Left lung (tissue), 10 donors: ENCODE data around the gene XRCC4. TPM values are rescaled to one million over a fixed set of nuclear protein-coding genes. Genes with fewer than 3 reads are reported as not detected.

Experiments used
- ATAC-seq: fragments of 200-7000 bp; cut with Tn5 transposase; one replicate; pipeline ENCODE4 v1.9.1; 2020; ENCODE audit warnings: moderate library complexity
- DNase-seq, 4 donors: peaks; one replicate each; pipeline ENCODE4 v3.0.0-alpha.2; 2013 to 2020
- H3K27ac ChIP-seq, 2 donors: fragments of 200-600 bp; sonication (generic) in 1 of 2; one replicate each; pipeline versions ENCODE4 v1.5.0 to v1.8.0; 2020 to 2021
- H3K27me3 ChIP-seq, 2 donors: fragments of 200-600 bp; sonication (generic) in 1 of 2; one replicate each; pipeline versions ENCODE4 v1.5.0 to v1.8.0; 2020 to 2021
- H3K36me3 ChIP-seq, 2 donors: fragments of 200-600 bp; sonication (generic) in 1 of 2; one replicate each; pipeline versions ENCODE4 v1.5.0 to v1.8.0; 2020 to 2021
- H3K4me1 ChIP-seq, 2 donors: fragments of 200-600 bp; one replicate each; pipeline ENCODE4 v1.8.0; 2021
- H3K4me3 ChIP-seq, 2 donors: fragments of 200-600 bp; sonication (generic) in 1 of 2; one replicate each; pipeline versions ENCODE4 v1.5.0 to v1.8.0; 2020 to 2021; ENCODE audit warnings: mild to moderate bottlenecking in 1 of 2
- H3K9me3 ChIP-seq, 2 donors: fragments of 200-600 bp; sonication (generic) in 1 of 2; one replicate each; pipeline versions ENCODE4 v1.5.0 to v1.8.0; 2020 to 2021
- intact Hi-C, 2 donors: fragments of 100-400 bp; cut with DNase I; formaldehyde crosslinking; loops; one replicate each; pipeline versions ENCODE4 v1.11.2 to v1.14.2; 2022
- polyA plus RNA-seq, 6 donors: library from polyadenylated mRNA; unstranded; fragments of 120-200 nt; gene quantifications; one replicate each; pipeline ENCODE4 v1.2.1, GENCODE V29; 2013; ENCODE audit not compliant: insufficient read length in 6 of 6
- total RNA-seq, 2 donors: library from RNA; stranded (reverse); fragmentation: NEBNext Ultra II Directional; extraction: Animal tissue kit (Norgen Biotek cat#: 25700); gene quantifications; one replicate each; pipeline ENCODE4 v1.2.1, GENCODE V29; 2021
- TF ChIP-seq, protein P1 (sequence below), 2 donors: fragments of 200-600 bp; sonication (generic) in 1 of 2; IDR thresholded peaks; one replicate each; pipeline versions ENCODE4 v1.5.0 to v1.8.0; 2021; ENCODE audit warnings: antibody characterized with exemption in 2 of 2
- donor health status: DM: no; HTN: yes; CAD: no.
- donor health status: DM: no; HTN: no; CAD: no.

The XRCC4 gene
- total and polyA plus RNA-seq, 8 donors: 6.2 to 9.7 (median 8.8) TPM

- H3K27me3 ChIP-seq: no peaks in the 10 kb centered on the region
- H3K27ac ChIP-seq: no peak overlapping the region
- ATAC-seq (no peak), DNase-seq (no peak)
- intact Hi-C loops: no loop called here
- H3K4me3 ChIP-seq: no peak overlapping the region
- no peaks in the 10 kb centered on the region for H3K4me1 ChIP-seq
- no peaks in the 10 kb centered on the region for H3K36me3 ChIP-seq
- TF ChIP-seq, protein P1, sequence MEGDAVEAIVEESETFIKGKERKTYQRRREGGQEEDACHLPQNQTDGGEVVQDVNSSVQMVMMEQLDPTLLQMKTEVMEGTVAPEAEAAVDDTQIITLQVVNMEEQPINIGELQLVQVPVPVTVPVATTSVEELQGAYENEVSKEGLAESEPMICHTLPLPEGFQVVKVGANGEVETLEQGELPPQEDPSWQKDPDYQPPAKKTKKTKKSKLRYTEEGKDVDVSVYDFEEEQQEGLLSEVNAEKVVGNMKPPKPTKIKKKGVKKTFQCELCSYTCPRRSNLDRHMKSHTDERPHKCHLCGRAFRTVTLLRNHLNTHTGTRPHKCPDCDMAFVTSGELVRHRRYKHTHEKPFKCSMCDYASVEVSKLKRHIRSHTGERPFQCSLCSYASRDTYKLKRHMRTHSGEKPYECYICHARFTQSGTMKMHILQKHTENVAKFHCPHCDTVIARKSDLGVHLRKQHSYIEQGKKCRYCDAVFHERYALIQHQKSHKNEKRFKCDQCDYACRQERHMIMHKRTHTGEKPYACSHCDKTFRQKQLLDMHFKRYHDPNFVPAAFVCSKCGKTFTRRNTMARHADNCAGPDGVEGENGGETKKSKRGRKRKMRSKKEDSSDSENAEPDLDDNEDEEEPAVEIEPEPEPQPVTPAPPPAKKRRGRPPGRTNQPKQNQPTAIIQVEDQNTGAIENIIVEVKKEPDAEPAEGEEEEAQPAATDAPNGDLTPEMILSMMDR (IDR thresholded peaks at IDR 0.05): no peak
- no peaks in the 10 kb centered on the region for H3K9me3 ChIP-seq
Observed at GRCh38 chr5:83204651-83205050, 127.3 kb downstream of the XRCC4 start.

DNA sequence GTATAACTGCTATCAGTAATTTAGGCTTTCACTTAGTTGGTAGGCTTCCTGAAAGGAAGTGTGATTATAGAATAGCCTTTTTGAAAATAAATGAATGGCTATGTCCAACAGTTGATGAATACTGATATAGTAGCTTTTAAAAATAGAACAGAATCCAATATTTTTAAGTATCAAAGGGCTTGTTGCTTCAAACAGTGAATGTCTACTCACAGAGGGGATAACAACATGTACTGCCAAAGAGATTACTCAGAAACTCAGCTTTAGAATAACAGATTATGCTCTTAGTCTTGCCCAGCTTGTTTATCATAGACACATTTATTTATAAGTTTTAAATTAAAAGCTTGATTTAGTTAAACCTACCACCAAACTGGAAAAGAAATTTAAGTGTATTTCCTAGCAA is 132.6 kb downstream of the XRCC4 start:
- Histone ChIP-seq H3K9me3 (no peaks in the 10 kb centered on the region), H3K27ac (no peak overlapping the region), H3K4me1 (no peaks in the 10 kb centered on the region), H3K4me3 (no peak overlapping the region), H3K36me3 (no peaks in the 10 kb centered on the region), H3K27me3 (no peaks in the 10 kb centered on the region)
- ATAC-seq (no peak), DNase-seq (no peak)
- intact Hi-C loops: no loop called here
- TF ChIP-seq, protein P1 (IDR thresholded peaks at IDR 0.05): no peak

GRCh38 chr5:83219077-83219476 is 141.7 kb downstream of the XRCC4 start:
- H3K9me3 ChIP-seq: no peaks in the 10 kb centered on the region
- no peaks in the 10 kb centered on the region for H3K4me1 ChIP-seq
- TF ChIP-seq, protein P1 (IDR thresholded peaks at IDR 0.05): no peak
- H3K4me3 ChIP-seq: no peak overlapping the region
- no peak for ATAC-seq
- H3K27ac ChIP-seq: no peak overlapping the region
- intact Hi-C loops: no loop called here
- H3K36me3 ChIP-seq: no peaks in the 10 kb centered on the region
- no peaks in the 10 kb centered on the region for H3K27me3 ChIP-seq
- no peak for DNase-seq

- Histone ChIP-seq H3K4me3 (no peak overlapping the region), H3K9me3 (no peaks in the 10 kb centered on the region), H3K36me3 (no peaks in the 10 kb centered on the region), H3K27me3 (no peaks in the 10 kb centered on the region), H3K4me1 (no peaks in the 10 kb centered on the region), H3K27ac (no peak overlapping the region)
- intact Hi-C loops: no loop called here
- DNase-seq (no peak), ATAC-seq (no peak)
- TF ChIP-seq, protein P1 (IDR thresholded peaks at IDR 0.05): no peak
Observed at GRCh38 chr5:83219495-83219894, 142.1 kb downstream of the XRCC4 start.

DNA sequence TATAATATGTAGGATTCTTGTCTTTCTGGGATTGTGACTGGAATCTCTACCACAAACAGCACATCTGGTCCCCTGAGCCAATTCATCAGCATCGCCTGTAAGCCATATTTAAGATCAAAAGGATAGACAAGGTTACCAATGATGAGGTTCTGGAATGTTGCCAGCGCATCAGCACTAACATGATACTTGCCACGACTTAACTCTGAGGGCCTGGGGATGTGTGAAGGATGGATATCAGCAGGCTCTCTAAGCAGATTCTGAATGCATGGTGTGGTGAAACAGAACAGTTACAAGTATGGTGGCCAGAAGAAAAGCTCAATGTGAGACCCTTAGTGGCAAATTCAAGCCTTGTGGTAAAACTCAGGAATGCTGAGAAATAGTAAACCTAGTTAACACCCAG is 143.0 kb downstream of the XRCC4 start:
- H3K36me3 ChIP-seq: no peaks in the 10 kb centered on the region
- TF ChIP-seq, protein P1 (IDR thresholded peaks at IDR 0.05): no peak

More for the DNA sequence above, 143.0 kb downstream of the XRCC4 start:
- ATAC-seq (no peak), DNase-seq (peak in 2 of 4 donors; percentile 42 to 47)
- no peak overlapping the region for H3K4me3 ChIP-seq
- no peak overlapping the region for H3K27ac ChIP-seq
- H3K4me1 ChIP-seq: no peaks in the 10 kb centered on the region
- H3K9me3 ChIP-seq: no peaks in the 10 kb centered on the region
- H3K27me3 ChIP-seq: no peaks in the 10 kb centered on the region
- intact Hi-C loops: no loop called here
